Endothelial cell of umbilical vein (primary cell): Measurements from ENCODE around the gene DNAJC18.

ENCODE experiments used
- EZH2 ChIP-seq: IDR thresholded peaks from 2 replicates; pipeline ENCODE4 v1.6.1; 2012; ENCODE audit warnings: borderline replicate concordance, low read depth, mild to moderate bottlenecking, moderate library complexity, low read length, inconsistent platforms; ENCODE audit not compliant: severe bottlenecking
- FOS ChIP-seq: IDR thresholded peaks from 2 replicates; pipeline ENCODE4 v1.6.1; 2011; ENCODE audit warnings: mild to moderate bottlenecking, low read length, moderate library complexity, borderline replicate concordance; ENCODE audit not compliant: insufficient read depth
- JUN ChIP-seq: IDR thresholded peaks from 2 replicates; pipeline ENCODE4 v1.6.1; 2011; ENCODE audit warnings: borderline replicate concordance, low read depth; ENCODE audit not compliant: insufficient read length, insufficient read depth
- MYC ChIP-seq: IDR thresholded peaks from one replicate; pipeline ENCODE4 v1.6.1; 2011; ENCODE audit warnings: mild to moderate bottlenecking, low read depth, low read length
- POLR2A ChIP-seq: IDR thresholded peaks from 2 replicates; pipeline ENCODE4 v1.6.1; 2012; ENCODE audit warnings: low read depth, mild to moderate bottlenecking, control low read depth, low read length
- POLR2AphosphoS5 ChIP-seq: IDR thresholded peaks from 2 replicates; pipeline ENCODE4 v1.6.1; 2012; ENCODE audit warnings: low read depth, mild to moderate bottlenecking, control low read depth, low read length, moderate library complexity; ENCODE audit not compliant: insufficient read depth
- TF ChIP-seq, protein P1 (sequence below), 2 donors: IDR thresholded peaks; 1 replicate in 1 of 2; 2 replicates in 1 of 2; pipeline ENCODE4 v1.5.1; 2011; ENCODE audit warnings: low read length in 2 of 2, mild to moderate bottlenecking in 2 of 2, moderate library complexity in 2 of 2, control low read depth in 1 of 2, inconsistent platforms in 1 of 2, low read depth in 1 of 2; ENCODE audit not compliant: insufficient read depth in 1 of 2; ENCODE audit errors: extremely low read depth in 1 of 2

DNA sequence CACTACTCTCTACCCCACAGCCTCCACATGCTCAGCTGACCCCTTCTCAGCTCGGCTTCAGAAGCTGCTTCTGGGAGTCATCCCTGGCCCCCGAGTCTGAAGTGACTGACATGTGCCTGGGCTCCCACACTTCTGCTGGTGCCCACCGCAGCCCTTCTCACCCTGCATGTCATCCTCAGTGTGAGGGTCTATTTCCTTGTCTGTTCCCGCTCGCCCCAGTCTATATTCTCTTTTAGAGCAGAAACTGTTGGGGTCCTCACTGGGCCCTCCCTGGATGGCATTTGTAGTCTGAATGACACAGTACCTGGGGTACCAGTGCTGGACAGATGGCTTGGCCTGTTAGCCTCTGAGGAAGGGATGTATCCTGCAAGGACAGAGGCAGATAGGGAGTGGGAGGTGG is 17.9 kb upstream of the DNAJC18 start:
- TF ChIP-seq POLR2A: no peak
- TF ChIP-seq, protein P1, sequence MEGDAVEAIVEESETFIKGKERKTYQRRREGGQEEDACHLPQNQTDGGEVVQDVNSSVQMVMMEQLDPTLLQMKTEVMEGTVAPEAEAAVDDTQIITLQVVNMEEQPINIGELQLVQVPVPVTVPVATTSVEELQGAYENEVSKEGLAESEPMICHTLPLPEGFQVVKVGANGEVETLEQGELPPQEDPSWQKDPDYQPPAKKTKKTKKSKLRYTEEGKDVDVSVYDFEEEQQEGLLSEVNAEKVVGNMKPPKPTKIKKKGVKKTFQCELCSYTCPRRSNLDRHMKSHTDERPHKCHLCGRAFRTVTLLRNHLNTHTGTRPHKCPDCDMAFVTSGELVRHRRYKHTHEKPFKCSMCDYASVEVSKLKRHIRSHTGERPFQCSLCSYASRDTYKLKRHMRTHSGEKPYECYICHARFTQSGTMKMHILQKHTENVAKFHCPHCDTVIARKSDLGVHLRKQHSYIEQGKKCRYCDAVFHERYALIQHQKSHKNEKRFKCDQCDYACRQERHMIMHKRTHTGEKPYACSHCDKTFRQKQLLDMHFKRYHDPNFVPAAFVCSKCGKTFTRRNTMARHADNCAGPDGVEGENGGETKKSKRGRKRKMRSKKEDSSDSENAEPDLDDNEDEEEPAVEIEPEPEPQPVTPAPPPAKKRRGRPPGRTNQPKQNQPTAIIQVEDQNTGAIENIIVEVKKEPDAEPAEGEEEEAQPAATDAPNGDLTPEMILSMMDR (IDR thresholded peaks at IDR 0.05; ENCODE audit: extremely low read depth in 1 of 2, insufficient read depth in 1 of 2, low read depth in 1 of 2, low read length in 2 of 2): no peak
- no peak for TF ChIP-seq EZH2
- no peak for TF ChIP-seq FOS
- no peak for TF ChIP-seq MYC
- TF ChIP-seq JUN: no peak
- no peak for TF ChIP-seq POLR2AphosphoS5
